Skeletal muscle tissue (tissue), 4 donors: ENCODE measurements around the gene SAPCD2. TPM values are rescaled to one million over a fixed set of nuclear protein-coding genes. Genes with fewer than 3 reads are reported as not detected.

Experiments used
- H3K27ac ChIP-seq: one replicate; pipeline ENCODE4 v1.7.0; 2013; ENCODE audit warnings: mild to moderate bottlenecking, low read depth, low read length, inconsistent platforms
- H3K27me3 ChIP-seq, 3 donors: one replicate each; pipeline ENCODE4 v1.7.0; 2013; ENCODE audit warnings: low read length in 3 of 3; ENCODE audit not compliant: control insufficient read depth in 3 of 3, insufficient read depth in 3 of 3
- H3K36me3 ChIP-seq, 3 donors: one replicate each; pipeline ENCODE4 v1.7.0; 2013; ENCODE audit warnings: low read length in 3 of 3; ENCODE audit not compliant: control insufficient read depth in 3 of 3, insufficient read depth in 3 of 3
- H3K4me1 ChIP-seq, 3 donors: one replicate each; pipeline ENCODE4 v1.7.0; 2013; ENCODE audit warnings: low read length in 3 of 3, mild to moderate bottlenecking in 3 of 3; ENCODE audit not compliant: control insufficient read depth in 3 of 3, insufficient read depth in 3 of 3
- H3K4me3 ChIP-seq, 3 donors: one replicate each; pipeline ENCODE4 v1.7.0; 2013; ENCODE audit warnings: low read length in 3 of 3
- H3K9ac ChIP-seq, 3 donors: one replicate each; pipeline ENCODE4 v1.7.0; 2013; ENCODE audit warnings: low read length in 3 of 3, mild to moderate bottlenecking in 3 of 3, moderate library complexity in 2 of 3, low read depth in 1 of 3
- H3K9me3 ChIP-seq, 3 donors: one replicate each; pipeline ENCODE4 v1.7.0; 2013; ENCODE audit warnings: low read length in 3 of 3; ENCODE audit not compliant: control insufficient read depth in 3 of 3
- total RNA-seq: library from RNA; depleted of rRNA; stranded (reverse); fragments of >200 nt; gene quantifications from one replicate; pipeline ENCODE4 v1.2.3, GENCODE V29; 2014
- donor health status: Osteomylitis.

Gene SAPCD2
- total RNA-seq, 1 donor from 2014 or later, result 1.0 TPM

- H3K4me3 ChIP-seq, result peak overlapping the region in 1 of 3 donors; percentile 41
- H3K36me3 ChIP-seq, result no peaks in the 10 kb centered on the region
- H3K27me3 ChIP-seq, result no peaks in the 10 kb centered on the region
- H3K4me1 ChIP-seq, result peaks cover 25 to 37% (median 33%) of the 10 kb centered on the region in 3 donors
- H3K9me3 ChIP-seq, result no peaks in the 10 kb centered on the region
- peak overlapping the region in 2 of 3 donors; percentile 20 to 57 for H3K9ac ChIP-seq
- H3K27ac ChIP-seq, result no peak overlapping the region
These were observed 44.0 kb downstream of the SAPCD2 start for GRCh38 chr9:137026384-137026783.

GRCh38 chr9:137025517-137025966, 44.8 kb downstream of the SAPCD2 start:
- Histone ChIP-seq H3K9ac (no peak overlapping the region), H3K36me3 (peaks cover 0 to 3% (median 0%) of the 10 kb centered on the region in 3 donors), H3K4me3 (no peak overlapping the region), H3K27me3 (no peaks in the 10 kb centered on the region), H3K4me1 (peaks cover 25 to 34% (median 33%) of the 10 kb centered on the region in 3 donors), H3K9me3 (no peaks in the 10 kb centered on the region), H3K27ac (no peak overlapping the region)

GRCh38 chr9:137023583-137023991, 46.8 kb downstream of the SAPCD2 start:
- H3K4me1 ChIP-seq, result peaks cover 17 to 23% (median 20%) of the 10 kb centered on the region in 3 donors
- H3K27me3 ChIP-seq, result no peaks in the 10 kb centered on the region
- H3K4me3 ChIP-seq, result no peak overlapping the region
- no peak overlapping the region for H3K27ac ChIP-seq
- peaks cover 0 to 3% (median 2%) of the 10 kb centered on the region in 3 donors for H3K36me3 ChIP-seq
- no peak overlapping the region for H3K9ac ChIP-seq
- H3K9me3 ChIP-seq, result no peaks in the 10 kb centered on the region

DNA sequence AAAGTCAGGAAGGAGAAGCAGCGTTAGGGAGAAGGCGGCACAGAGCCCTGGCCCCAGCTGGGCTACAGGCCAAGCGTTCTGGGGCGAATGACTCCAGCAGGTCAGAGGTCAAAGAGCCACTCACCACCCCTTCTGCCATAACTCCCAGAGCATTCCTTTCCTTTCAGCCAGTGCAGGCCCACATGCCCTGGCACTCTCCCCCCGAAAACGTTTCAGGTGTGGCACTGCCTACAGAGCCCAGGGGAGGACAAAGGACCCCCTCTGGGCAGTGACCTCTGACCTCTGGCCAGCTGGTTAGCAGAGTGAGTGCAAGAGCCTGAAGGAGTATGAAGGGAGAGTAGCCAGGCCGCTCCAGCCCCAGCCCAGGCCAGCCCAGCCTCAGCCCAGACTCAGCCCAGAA, 47.2 kb downstream of the SAPCD2 start:
- Histone ChIP-seq H3K27ac (no peak overlapping the region), H3K4me1 (peaks cover 15 to 20% (median 17%) of the 10 kb centered on the region in 3 donors), H3K4me3 (no peak overlapping the region), H3K9ac (no peak overlapping the region), H3K36me3 (peaks cover 0 to 3% (median 2%) of the 10 kb centered on the region in 3 donors), H3K27me3 (no peaks in the 10 kb centered on the region), H3K9me3 (no peaks in the 10 kb centered on the region)

DNA sequence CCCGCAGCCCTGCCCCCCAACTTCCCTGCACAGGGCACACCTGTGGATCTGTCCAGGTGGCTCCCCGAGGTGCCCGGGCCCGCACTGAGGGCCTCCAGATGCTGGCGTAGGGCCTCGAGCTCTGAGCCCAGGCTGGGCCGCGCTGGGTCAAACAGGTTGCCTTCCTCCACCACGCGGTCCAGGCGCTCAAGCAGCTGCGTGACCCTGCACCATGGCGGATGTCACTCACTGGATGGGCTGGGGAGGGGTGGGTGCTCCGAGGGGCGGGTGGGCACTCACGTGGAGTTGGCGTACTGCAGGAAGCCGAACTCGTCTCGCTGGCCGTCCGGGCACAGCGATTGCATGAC, 47.7 kb downstream of the SAPCD2 start:
- no peak overlapping the region for H3K27ac ChIP-seq
- no peak overlapping the region for H3K4me3 ChIP-seq
- H3K27me3 ChIP-seq, result no peaks in the 10 kb centered on the region
- H3K9ac ChIP-seq, result no peak overlapping the region
- no peaks in the 10 kb centered on the region for H3K9me3 ChIP-seq
- peaks cover 15 to 20% (median 16%) of the 10 kb centered on the region in 3 donors for H3K4me1 ChIP-seq
- H3K36me3 ChIP-seq, result peaks cover 0 to 3% (median 2%) of the 10 kb centered on the region in 3 donors

- Histone ChIP-seq H3K27ac (no peak overlapping the region), H3K27me3 (no peaks in the 10 kb centered on the region), H3K4me3 (no peak overlapping the region), H3K36me3 (peaks cover 1 to 6% (median 5%) of the 10 kb centered on the region in 3 donors), H3K4me1 (peaks cover 10 to 15% (median 11%) of the 10 kb centered on the region in 3 donors), H3K9ac (no peak overlapping the region), H3K9me3 (no peaks in the 10 kb centered on the region)
These were observed 48.2 kb downstream of the SAPCD2 start for GRCh38 chr9:137021979-137022661.

- Histone ChIP-seq H3K36me3 (peaks cover 7 to 9% (median 8%) of the 10 kb centered on the region in 3 donors), H3K4me1 (peaks cover 4 to 10% (median 6%) of the 10 kb centered on the region in 3 donors), H3K27me3 (no peaks in the 10 kb centered on the region), H3K9me3 (no peaks in the 10 kb centered on the region), H3K4me3 (no peak overlapping the region), H3K9ac (no peak overlapping the region), H3K27ac (no peak overlapping the region)
These were observed 48.8 kb downstream of the SAPCD2 start for GRCh38 chr9:137021568-137021978.

GRCh38 chr9:137020771-137021567, 49.4 kb downstream of the SAPCD2 start:
- Histone ChIP-seq H3K27ac (no peak overlapping the region), H3K27me3 (no peaks in the 10 kb centered on the region), H3K36me3 (peaks cover 7 to 13% (median 13%) of the 10 kb centered on the region in 3 donors), H3K4me1 (peaks cover 0 to 4% (median 2%) of the 10 kb centered on the region in 3 donors), H3K9me3 (no peaks in the 10 kb centered on the region), H3K9ac (no peak overlapping the region), H3K4me3 (no peak overlapping the region)

DNA sequence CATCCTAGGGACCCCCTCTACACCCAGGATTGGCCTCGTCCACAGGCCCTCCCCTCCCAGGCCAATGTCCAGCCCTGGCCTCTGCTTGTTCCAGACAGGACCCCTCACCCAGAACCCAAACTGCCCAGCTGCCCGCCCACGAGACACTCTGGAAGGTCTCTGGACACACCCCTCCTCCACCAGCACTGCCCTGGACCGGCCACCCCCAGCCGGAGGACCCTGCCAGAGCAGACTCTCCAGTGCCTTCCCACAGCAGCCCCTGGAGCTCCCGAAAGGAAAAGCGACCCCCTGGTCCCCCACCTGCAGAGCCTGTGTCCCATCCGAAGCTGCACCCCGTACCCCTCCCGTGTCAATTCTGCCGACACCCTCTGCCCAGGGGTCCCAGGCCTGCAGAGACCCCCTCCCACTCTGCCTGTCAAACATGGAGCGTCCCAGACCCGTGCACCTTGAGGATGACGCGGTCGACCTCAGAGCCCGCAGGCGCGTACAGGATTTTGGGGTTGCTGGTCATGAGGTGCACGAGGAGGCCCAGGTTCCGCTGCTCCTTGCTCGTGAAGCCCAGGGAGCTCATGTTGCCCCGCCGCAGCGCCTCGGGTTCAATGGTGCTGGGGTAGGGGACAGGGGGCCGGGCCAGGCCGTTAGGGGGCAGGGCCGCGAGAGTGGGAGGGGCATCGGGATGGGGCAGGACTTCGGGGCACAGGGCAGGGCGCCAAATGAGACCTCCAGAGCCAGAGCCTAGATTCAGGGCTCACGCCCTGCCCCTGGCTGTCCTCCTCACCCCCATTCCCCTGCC, 50.3 kb downstream of the SAPCD2 start:
- no peak overlapping the region for H3K9ac ChIP-seq
- H3K27me3 ChIP-seq, result no peaks in the 10 kb centered on the region
- H3K27ac ChIP-seq, result no peak overlapping the region
- H3K36me3 ChIP-seq, result peaks cover 12 to 19% (median 17%) of the 10 kb centered on the region in 3 donors
- H3K9me3 ChIP-seq, result no peaks in the 10 kb centered on the region
- no peaks in the 10 kb centered on the region for H3K4me1 ChIP-seq
- no peak overlapping the region for H3K4me3 ChIP-seq
